ENCODE data around the gene MSMO1.
"Not testable (repeated sequence)": the region's sequence is repeated elsewhere in the genome, so short reads cannot be mapped to it uniquely, and the experiment has no call there.

The MSMO1 gene

DNA sequence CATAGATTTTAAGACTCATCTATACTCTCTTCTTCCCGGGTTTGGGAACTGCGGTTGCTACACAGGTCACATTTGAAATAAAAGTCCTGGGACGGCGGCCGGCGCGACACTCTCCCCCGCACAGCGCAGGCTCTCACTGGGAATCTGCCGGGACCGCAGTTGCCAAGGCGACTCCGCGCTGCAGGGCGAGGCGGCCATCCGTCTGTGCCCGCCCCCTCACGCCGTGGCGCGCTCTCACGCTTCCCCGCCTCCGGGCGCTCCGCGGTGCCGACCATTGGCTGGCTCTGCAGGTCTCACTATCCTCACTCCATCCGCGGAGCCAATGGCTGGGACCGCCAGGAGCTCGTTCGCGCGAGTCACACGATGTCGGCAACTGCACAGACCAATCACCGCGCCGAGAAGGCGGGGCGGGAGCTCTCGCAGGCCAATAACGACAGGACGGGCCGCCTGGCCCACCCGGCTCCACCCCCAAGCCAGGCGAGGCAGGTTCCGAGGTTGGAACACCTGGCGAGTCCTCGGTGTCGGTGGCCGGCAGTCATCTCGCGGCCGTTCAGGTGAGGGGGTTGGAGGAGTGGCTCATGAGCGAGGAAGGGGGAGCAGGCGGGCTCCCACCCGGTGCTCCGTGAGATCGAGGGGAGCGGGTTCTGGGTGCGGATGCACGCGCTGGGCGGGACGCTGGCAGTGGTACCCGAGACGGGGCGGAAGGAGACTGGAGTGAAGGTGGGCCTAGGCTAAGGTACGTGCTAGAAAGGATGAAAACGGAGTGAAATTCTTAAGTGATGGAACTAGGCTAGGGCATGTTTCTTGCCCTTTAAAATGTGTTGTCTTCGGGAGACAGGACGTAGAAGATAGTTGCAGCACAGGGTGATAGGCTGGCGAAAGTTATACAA lies at the start of gene MSMO1:
TSS of gene MSMO1 (plus strand) at position 459 of the 890 bp plus-strand sequence. CDS start 5,702 bp downstream, outside the sequence.
- Histone ChIP-seq H3K27me3 (ENCODE audit: insufficient read depth, low read length) (no peaks in the 10 kb centered on the region), H3K9me3 (ENCODE audit: insufficient read depth, low read depth, low read length) (no peaks in the 10 kb centered on the region), H3K9ac (ENCODE audit: low read depth, low read length) (peak within 1 kb of the TSS; percentile 97), H3K27ac (ENCODE audit: low read length) (peak within 1 kb of the TSS; percentile 95), H3K4me1 (ENCODE audit: insufficient read depth, low read length) (peaks cover 31% of the 10 kb centered on the region), H3K36me3 (ENCODE audit: insufficient read depth, low read depth, low read length) (peaks cover 25% of the 10 kb centered on the region), H3K4me3 (ENCODE audit: low read length) (peak within 1 kb of the TSS; percentile 99)

DNA sequence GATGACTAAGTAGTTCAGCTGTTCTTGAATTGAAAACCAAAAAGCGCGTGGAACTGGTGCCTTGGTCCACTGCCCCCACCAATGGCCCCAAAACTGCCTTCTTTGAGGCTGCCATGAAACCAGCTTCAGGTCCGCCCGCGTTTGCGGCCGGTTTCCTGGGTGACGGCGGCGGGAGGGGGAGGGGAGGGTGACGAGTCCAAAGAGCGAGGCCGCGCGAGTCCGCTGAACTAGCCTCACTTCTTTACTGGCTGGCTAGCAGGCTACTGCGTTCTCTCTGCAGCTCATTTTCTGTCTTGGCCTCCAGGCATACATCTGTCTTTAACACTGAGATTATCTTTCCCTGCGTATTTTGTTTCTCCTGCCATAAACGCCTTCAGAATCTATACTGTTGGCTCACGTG lies 47.9 kb upstream of the MSMO1 start:
- not testable (repeated sequence) for H3K9ac ChIP-seq (ENCODE audit: low read depth, low read length); H3K4me3 ChIP-seq (ENCODE audit: low read length); H3K36me3 ChIP-seq (ENCODE audit: insufficient read depth, low read depth, low read length); H3K4me1 ChIP-seq (ENCODE audit: insufficient read depth, low read length); H3K27me3 ChIP-seq (ENCODE audit: insufficient read depth, low read length); H3K27ac ChIP-seq (ENCODE audit: low read length); H3K9me3 ChIP-seq (ENCODE audit: insufficient read depth, low read depth, low read length)

DNA sequence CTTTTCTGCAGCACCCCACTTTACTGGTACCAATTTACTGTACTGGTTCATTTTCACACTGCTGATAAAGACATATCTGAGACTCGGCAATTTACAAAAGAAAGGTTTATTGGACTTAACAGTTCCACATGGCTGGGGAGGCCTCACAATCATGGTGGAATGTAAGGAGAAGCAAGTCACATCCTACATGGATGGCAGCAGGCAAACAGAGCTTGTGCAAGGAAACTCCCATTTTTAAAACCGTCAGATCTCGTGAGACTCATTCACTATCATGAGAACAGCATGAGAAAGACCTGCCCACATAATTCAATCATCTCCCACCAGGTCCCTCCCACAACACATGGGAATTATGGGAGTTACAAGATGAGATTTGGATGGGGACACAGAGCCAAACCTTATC lies 42.8 kb upstream of the MSMO1 start:
- not testable (repeated sequence) for H3K27ac ChIP-seq (ENCODE audit: low read length); H3K4me3 ChIP-seq (ENCODE audit: low read length); H3K9ac ChIP-seq (ENCODE audit: low read depth, low read length); H3K27me3 ChIP-seq (ENCODE audit: insufficient read depth, low read length); H3K36me3 ChIP-seq (ENCODE audit: insufficient read depth, low read depth, low read length); H3K9me3 ChIP-seq (ENCODE audit: insufficient read depth, low read depth, low read length); H3K4me1 ChIP-seq (ENCODE audit: insufficient read depth, low read length)

DNA sequence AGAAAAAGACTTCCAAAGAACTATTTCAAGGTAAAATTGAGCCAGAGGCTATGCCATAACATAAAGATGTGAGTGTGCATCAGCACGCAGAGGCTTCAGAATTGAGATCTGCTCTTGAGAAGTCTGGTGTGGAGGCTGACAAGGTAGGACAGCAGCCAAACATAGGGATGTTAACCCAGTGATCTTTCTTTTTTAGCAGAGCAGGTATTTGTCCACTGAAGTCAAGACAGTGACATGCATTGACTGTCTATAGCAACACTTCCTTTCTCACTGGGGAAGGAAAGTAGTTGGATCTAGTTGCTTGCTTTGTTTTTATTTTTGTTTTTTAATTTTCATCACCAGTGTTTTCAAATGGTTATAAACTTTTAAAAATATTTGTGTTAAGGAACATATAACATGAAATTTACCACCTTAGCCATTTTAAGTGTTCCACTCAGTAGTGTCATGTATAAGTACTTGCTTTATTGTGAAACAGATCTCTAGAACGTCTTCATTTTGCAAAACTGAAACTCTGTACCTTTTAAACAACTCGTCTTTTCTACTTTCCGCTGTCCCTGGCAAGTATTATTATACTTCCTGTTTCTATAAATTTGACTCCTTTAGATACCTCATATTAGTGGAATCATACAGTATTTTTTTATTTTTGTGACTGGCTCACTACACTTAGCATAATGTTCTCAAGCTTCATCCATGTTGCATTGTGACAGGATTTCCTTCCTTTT lies 40.7 kb upstream of the MSMO1 start:
- H3K9me3 ChIP-seq (ENCODE audit: insufficient read depth, low read depth, low read length); H3K4me3 ChIP-seq (ENCODE audit: low read length): not testable (repeated sequence)

DNA sequence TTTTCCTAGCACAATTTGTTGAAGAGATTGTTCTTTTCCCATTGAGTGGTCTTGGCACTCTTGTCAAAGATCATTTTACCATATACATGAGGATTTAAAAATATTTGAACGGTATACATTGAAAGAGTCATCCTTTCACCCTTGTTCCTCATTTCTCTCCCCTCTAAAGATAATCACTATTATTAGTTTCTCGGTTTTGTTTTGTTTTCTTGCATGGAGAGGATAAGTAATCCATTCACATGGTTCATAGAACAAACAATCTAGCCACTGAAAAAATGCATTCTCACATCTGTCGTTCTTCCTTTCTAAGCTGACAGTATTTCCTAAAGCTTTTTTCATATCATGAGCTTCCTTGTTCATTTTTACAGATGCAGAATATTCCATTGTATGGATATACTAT lies 39.2 kb upstream of the MSMO1 start:
- Histone ChIP-seq H3K4me1 (ENCODE audit: insufficient read depth, low read length) (no peaks in the 10 kb centered on the region), H3K36me3 (ENCODE audit: insufficient read depth, low read depth, low read length) (no peaks in the 10 kb centered on the region), H3K9ac (ENCODE audit: low read depth, low read length) (no peak overlapping the region), H3K9me3 (ENCODE audit: insufficient read depth, low read depth, low read length) (0 out of 2 replicates have a peak, but pooled peaks cover 7% of the 10 kb centered on the region), H3K27me3 (ENCODE audit: insufficient read depth, low read length) (no peaks in the 10 kb centered on the region), H3K4me3 (ENCODE audit: low read length) (no peak overlapping the region), H3K27ac (ENCODE audit: low read length) (no peak overlapping the region)

More for the DNA sequence above, 40.7 kb upstream of the MSMO1 start:
- not testable (repeated sequence) for H3K27me3 ChIP-seq (ENCODE audit: insufficient read depth, low read length); H3K9ac ChIP-seq (ENCODE audit: low read depth, low read length); H3K36me3 ChIP-seq (ENCODE audit: insufficient read depth, low read depth, low read length); H3K4me1 ChIP-seq (ENCODE audit: insufficient read depth, low read length); H3K27ac ChIP-seq (ENCODE audit: low read length)

DNA sequence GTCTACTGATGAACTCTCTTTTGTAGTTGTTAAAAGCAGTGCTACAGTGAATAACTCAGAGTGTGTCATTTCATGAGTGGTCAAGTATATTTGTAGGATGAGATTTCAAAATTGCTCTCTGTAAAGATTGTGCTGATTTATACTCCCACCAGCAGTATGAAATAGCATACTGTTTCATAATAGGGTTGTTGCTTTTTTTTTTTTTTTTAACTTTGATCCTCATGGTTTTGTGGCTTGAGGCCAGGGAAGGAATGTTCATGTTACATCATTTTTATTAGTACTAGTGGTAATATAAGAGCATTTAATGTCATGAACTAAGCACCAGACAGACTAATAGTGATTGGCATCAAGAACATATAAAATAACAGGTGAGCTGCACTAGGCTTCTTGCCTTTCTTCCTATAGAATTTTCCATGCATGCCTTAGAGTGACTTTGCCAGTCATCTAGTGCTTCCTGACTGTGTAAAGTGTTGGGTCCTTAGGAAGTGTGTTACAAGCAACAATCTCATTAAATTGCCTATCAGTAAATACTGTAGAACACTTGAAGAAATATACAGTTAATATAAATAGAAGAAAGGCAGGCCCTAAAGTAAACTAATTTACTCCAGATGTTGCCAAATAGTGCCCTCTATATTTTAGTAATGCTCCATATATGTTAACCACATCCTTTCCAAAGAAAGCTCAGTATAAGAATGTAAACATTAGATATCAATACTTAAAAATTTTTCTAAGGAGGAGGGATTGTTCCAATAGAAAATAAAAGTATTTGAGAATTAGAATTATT lies 38.6 kb upstream of the MSMO1 start:
- Histone ChIP-seq H3K27ac (ENCODE audit: low read length) (no peak overlapping the region), H3K4me3 (ENCODE audit: low read length) (no peak overlapping the region), H3K9me3 (ENCODE audit: insufficient read depth, low read depth, low read length) (0 out of 2 replicates have a peak, but pooled peaks cover 7% of the 10 kb centered on the region), H3K4me1 (ENCODE audit: insufficient read depth, low read length) (no peaks in the 10 kb centered on the region), H3K27me3 (ENCODE audit: insufficient read depth, low read length) (no peaks in the 10 kb centered on the region), H3K36me3 (ENCODE audit: insufficient read depth, low read depth, low read length) (no peaks in the 10 kb centered on the region), H3K9ac (ENCODE audit: low read depth, low read length) (no peak overlapping the region)

DNA sequence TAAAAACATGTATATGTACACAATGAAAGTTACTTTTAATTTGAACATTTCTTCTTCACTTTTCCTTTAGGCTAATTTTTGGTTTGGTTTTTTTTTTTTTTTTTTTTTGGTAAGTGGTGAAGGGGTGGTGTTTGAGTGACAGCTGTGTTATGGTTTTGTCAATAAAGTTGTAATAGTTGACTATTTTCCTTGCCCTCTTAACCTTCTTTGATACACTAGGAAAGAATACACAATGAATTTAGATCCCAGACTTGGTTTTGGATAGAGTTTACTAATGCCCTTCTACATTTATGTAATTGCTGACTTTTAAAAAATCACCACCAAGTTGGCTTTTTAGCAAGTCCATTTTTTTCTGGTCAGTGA lies 38.1 kb upstream of the MSMO1 start:
- Histone ChIP-seq H3K9me3 (ENCODE audit: insufficient read depth, low read depth, low read length) (0 out of 2 replicates have a peak, but pooled peaks cover 1% of the 10 kb centered on the region), H3K9ac (ENCODE audit: low read depth, low read length) (no peak overlapping the region), H3K36me3 (ENCODE audit: insufficient read depth, low read depth, low read length) (no peaks in the 10 kb centered on the region), H3K4me1 (ENCODE audit: insufficient read depth, low read length) (no peaks in the 10 kb centered on the region), H3K4me3 (ENCODE audit: low read length) (no peak overlapping the region), H3K27ac (ENCODE audit: low read length) (no peak overlapping the region), H3K27me3 (ENCODE audit: insufficient read depth, low read length) (no peaks in the 10 kb centered on the region)

DNA sequence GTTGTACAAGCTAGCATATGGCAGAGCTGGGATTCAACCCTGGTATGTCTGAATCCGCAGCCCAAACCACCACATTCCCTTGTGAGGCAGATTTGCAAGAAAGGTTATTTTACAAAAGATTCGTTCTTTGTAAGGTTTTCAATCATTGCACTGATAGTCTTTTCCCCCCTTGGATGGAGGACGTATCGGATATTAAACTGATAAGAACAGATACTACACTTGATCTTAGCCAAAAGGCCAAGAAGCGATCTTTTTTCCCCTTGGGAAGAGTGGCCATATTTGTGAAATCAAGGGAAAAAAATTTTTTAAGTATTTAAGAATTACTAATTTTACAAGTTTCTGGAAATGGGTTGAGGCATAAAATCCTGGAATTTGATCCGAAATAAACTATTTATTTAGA lies 34.4 kb upstream of the MSMO1 start:
- Histone ChIP-seq H3K27me3 (ENCODE audit: insufficient read depth, low read length) (no peaks in the 10 kb centered on the region), H3K4me1 (ENCODE audit: insufficient read depth, low read length) (no peaks in the 10 kb centered on the region; the same call in 1 of the 2 replicates), H3K27ac (ENCODE audit: low read length) (no peak overlapping the region), H3K36me3 (ENCODE audit: insufficient read depth, low read depth, low read length) (peaks cover 8% of the 10 kb centered on the region; the same call in 1 of the 2 replicates), H3K9me3 (ENCODE audit: insufficient read depth, low read depth, low read length) (no peaks in the 10 kb centered on the region), H3K9ac (ENCODE audit: low read depth, low read length) (no peak overlapping the region), H3K4me3 (ENCODE audit: low read length) (no peak overlapping the region)

DNA sequence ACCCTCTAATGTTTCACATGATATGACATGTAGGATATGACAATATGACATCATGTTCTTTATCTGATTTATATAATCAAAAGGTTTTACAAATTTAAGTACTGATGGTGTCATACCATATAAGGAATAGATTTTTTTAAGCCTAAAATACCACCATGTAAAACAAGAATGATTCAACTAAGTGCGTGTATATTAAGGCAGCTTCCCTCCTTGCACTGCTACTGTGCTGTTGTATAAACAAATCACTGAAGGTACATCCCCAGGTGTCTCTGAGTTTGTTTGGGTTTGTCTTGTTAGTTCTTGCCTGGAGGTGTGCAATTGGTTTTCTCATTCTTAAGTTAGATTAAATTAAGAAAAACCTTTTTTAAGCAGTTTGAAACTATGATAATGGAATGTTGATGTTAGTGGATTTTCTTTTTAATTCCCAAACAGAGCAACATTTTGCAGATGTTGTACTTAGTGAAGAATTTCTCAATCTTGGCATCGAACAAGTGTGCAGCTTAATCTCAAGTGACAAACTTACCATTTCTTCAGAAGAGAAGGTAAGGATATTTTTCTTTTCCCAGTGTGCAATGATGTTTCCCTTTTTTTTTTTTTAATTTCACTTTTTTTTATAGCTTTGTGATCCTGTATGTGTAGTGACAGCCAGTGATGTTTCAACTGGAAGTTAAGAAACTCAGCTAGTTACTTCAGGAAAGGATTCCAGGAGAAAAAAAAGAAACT lies 33.4 kb upstream of the MSMO1 start:
- H3K4me3 ChIP-seq (ENCODE audit: low read length), result no peak overlapping the region
- no peaks in the 10 kb centered on the region; the same call in 1 of the 2 replicates for H3K4me1 ChIP-seq (ENCODE audit: insufficient read depth, low read length)
- no peak overlapping the region for H3K27ac ChIP-seq (ENCODE audit: low read length)
- peaks cover 11% of the 10 kb centered on the region; the same call in 1 of the 2 replicates for H3K36me3 ChIP-seq (ENCODE audit: insufficient read depth, low read depth, low read length)
- H3K27me3 ChIP-seq (ENCODE audit: insufficient read depth, low read length), result no peaks in the 10 kb centered on the region
- H3K9ac ChIP-seq (ENCODE audit: low read depth, low read length), result no peak overlapping the region
- H3K9me3 ChIP-seq (ENCODE audit: insufficient read depth, low read depth, low read length), result no peaks in the 10 kb centered on the region

DNA sequence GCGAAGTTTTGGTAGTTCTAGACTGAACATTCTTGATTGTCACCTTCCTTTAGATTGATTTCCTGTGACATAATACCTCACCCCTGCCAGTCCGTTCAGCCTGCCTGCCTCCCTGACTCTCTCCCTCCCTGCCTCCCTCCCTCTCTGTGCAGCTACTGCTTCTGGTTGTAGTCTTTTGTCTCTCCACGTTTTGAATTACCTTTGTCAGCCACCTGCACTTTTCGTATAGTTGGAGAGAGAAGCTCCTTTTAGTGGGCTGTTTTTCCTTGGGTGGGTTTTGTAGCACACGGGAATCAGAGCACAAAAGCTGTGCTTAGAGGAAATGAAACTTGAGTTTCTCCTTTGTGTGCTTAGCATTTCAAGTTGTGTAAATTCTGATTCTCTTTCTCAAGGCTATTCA lies 32.6 kb upstream of the MSMO1 start:
- no peak overlapping the region for H3K27ac ChIP-seq (ENCODE audit: low read length)

DNA sequence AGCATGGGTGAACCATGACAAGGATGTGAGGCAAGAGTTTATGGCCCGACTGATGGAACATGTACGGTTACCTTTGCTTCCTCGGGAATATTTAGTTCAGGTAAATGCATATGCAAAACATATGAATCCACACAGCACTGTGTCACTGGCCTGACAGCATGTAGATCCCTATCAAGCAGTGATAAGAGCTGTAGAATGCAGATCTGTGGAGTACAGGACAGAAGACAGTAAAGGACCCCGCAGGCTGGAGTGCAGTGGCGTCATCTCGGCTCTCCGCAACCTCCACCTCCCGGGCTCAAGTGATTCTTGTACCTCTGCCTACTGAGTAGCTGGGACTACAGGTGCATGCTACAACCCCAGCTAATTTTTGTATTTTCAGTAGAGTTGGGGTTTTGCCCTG lies 29.8 kb upstream of the MSMO1 start:
- peaks cover 17% of the 10 kb centered on the region for H3K36me3 ChIP-seq (ENCODE audit: insufficient read depth, low read depth, low read length)
- H3K27me3 ChIP-seq (ENCODE audit: insufficient read depth, low read length), result no peaks in the 10 kb centered on the region
- no peaks in the 10 kb centered on the region; the same call in 1 of the 2 replicates for H3K4me1 ChIP-seq (ENCODE audit: insufficient read depth, low read length)
- H3K27ac ChIP-seq (ENCODE audit: low read length), result no peak overlapping the region
- no peak overlapping the region for H3K9ac ChIP-seq (ENCODE audit: low read depth, low read length)
- no peaks in the 10 kb centered on the region for H3K9me3 ChIP-seq (ENCODE audit: insufficient read depth, low read depth, low read length)
- H3K4me3 ChIP-seq (ENCODE audit: low read length), result no peak overlapping the region

More for the DNA sequence above, 32.6 kb upstream of the MSMO1 start:
- no peak overlapping the region for H3K9ac ChIP-seq (ENCODE audit: low read depth, low read length)
- H3K4me3 ChIP-seq (ENCODE audit: low read length), result no peak overlapping the region
- peaks cover 17% of the 10 kb centered on the region for H3K36me3 ChIP-seq (ENCODE audit: insufficient read depth, low read depth, low read length)
- no peaks in the 10 kb centered on the region; the same call in 1 of the 2 replicates for H3K4me1 ChIP-seq (ENCODE audit: insufficient read depth, low read length)
- H3K9me3 ChIP-seq (ENCODE audit: insufficient read depth, low read depth, low read length), result no peaks in the 10 kb centered on the region
- no peaks in the 10 kb centered on the region for H3K27me3 ChIP-seq (ENCODE audit: insufficient read depth, low read length)

All from iPS-20b (cell line).